Testis (tissue), 3 donors: ENCODE results near the gene EHD4. TPM values are rescaled to one million over a fixed set of nuclear protein-coding genes. Genes with fewer than 3 reads are reported as not detected.
A peak's percentile ranks its signal among the peaks of the same experiment; 100 is the strongest.

ENCODE experiments used
- DNase-seq: peaks from one replicate; pipeline ENCODE4 v3.0.0-alpha.2; 2019
- H3K27ac ChIP-seq, 2 donors: fragments of 200-600 bp; sonication (generic); one replicate each; pipeline ENCODE4 v1.5.1; 2019
- H3K27me3 ChIP-seq: fragments of 200-600 bp; sonication (generic); one replicate; pipeline ENCODE4 v1.5.1; 2019
- H3K36me3 ChIP-seq: fragments of 200-600 bp; sonication (generic); one replicate; pipeline ENCODE4 v1.5.1; 2017; ENCODE audit warnings: low read depth; ENCODE audit errors: missing control alignments
- H3K4me1 ChIP-seq: fragments of 200-600 bp; sonication (generic); one replicate; pipeline ENCODE4 v1.5.1; 2019
- H3K4me3 ChIP-seq, 2 donors: fragments of 200-600 bp; sonication (generic); one replicate each; pipeline ENCODE4 v1.5.1; 2017 to 2019
- H3K9me3 ChIP-seq: fragments of 200-600 bp; sonication (generic); one replicate; pipeline ENCODE4 v1.5.1; 2017
- POLR2A ChIP-seq: fragments of 450-650 bp; IDR thresholded peaks from one replicate; pipeline ENCODE4 v1.6.1; 2017; ENCODE audit warnings: antibody characterized with exemption, mild to moderate bottlenecking, moderate library complexity
- WGBS, 2 donors: methylation state at CpG; one replicate each; pipeline ENCODE4 v1.1.5; 2018; 5-methylcytosine and 5-hydroxymethylcytosine counted together
- intact Hi-C: fragments of 100-400 bp; cut with DNase I; formaldehyde crosslinking; loops from one replicate; pipeline ENCODE4 v1.15.1; 2023; ENCODE audit warnings: low total_unique reads
- polyA plus RNA-seq: library from polyadenylated mRNA; stranded (reverse); fragments of 350-450 nt; fragmentation: Illumina TruSeq; extraction: RNeasy Lipid Tissue Mini Kit (QIAGEN cat#74804); gene quantifications from one replicate; pipeline ENCODE4 v1.2.3, GENCODE V29; 2014; ENCODE audit warnings: low read depth, low replicate concordance; ENCODE audit not compliant: insufficient read depth
- total RNA-seq, 2 donors: library from RNA; depleted of rRNA; stranded (reverse); fragments of >200 nt; gene quantifications; one replicate each; pipeline ENCODE4 v1.2.3, GENCODE V29; 2016
- TF ChIP-seq, protein P1 (sequence below), 3 experiments: fragments of 450-650 bp in 2 of 3; fragments of 200-600 bp in 1 of 3; sonication (generic) in 1 of 3; IDR thresholded peaks; one replicate each; pipeline ENCODE4 v1.5.1; 2016 to 2019; ENCODE audit warnings: antibody characterized with exemption in 3 of 3, mild to moderate bottlenecking in 2 of 3, moderate library complexity in 1 of 3

The EHD4 gene
- total and polyA plus RNA-seq, 3 donors from 2014 or later, result 8.0 to 10.2 (median 9.4) TPM

DNA sequence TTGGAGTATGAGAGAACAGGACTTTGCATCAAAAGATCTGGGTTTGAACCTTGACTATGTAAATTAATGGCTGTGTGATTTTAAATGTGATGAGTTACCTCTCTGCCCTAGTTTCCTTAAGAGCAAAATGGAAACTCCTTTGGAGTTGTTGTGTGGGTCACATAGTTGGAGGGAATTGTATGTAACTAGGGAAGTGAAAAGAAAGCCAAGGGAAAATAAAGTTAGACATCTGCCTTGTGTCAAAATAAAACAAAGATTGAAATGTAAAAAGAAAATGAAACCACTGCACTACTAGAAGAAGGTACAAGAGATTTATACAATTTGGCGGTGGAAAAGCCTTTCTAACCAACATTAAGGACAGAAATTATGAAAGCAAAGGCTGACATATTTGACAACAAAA, 1.7 kb upstream of the EHD4 start:
- TF ChIP-seq POLR2A, result no peak
- TF ChIP-seq, protein P1, sequence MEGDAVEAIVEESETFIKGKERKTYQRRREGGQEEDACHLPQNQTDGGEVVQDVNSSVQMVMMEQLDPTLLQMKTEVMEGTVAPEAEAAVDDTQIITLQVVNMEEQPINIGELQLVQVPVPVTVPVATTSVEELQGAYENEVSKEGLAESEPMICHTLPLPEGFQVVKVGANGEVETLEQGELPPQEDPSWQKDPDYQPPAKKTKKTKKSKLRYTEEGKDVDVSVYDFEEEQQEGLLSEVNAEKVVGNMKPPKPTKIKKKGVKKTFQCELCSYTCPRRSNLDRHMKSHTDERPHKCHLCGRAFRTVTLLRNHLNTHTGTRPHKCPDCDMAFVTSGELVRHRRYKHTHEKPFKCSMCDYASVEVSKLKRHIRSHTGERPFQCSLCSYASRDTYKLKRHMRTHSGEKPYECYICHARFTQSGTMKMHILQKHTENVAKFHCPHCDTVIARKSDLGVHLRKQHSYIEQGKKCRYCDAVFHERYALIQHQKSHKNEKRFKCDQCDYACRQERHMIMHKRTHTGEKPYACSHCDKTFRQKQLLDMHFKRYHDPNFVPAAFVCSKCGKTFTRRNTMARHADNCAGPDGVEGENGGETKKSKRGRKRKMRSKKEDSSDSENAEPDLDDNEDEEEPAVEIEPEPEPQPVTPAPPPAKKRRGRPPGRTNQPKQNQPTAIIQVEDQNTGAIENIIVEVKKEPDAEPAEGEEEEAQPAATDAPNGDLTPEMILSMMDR (IDR thresholded peaks at IDR 0.05), result no peak
- WGBS, 2 donors, result 89 to 96% methylated on average over 1 of the region's 1 CpG
- Histone ChIP-seq H3K4me3 (no peak overlapping the region), H3K36me3 (no peaks in the 10 kb centered on the region), H3K4me1 (peaks cover 6% of the 10 kb centered on the region), H3K27me3 (no peaks in the 10 kb centered on the region), H3K9me3 (no peaks in the 10 kb centered on the region), H3K27ac (no peak overlapping the region)
- intact Hi-C loops, result no loop called here
- no peak for DNase-seq

GRCh38 chr15:41971895-41972252, 483 bp downstream of the EHD4 start:
- Histone ChIP-seq H3K27me3 (no peaks in the 10 kb centered on the region), H3K36me3 (no peaks in the 10 kb centered on the region), H3K4me1 (peaks cover 6% of the 10 kb centered on the region), H3K27ac (peak overlapping the region; percentile 64 to 78), H3K4me3 (peak overlapping the region; percentile 80 to 90), H3K9me3 (no peaks in the 10 kb centered on the region)
- no peak for TF ChIP-seq POLR2A
- TF ChIP-seq, protein P1 (IDR thresholded peaks at IDR 0.05), result no peak
- intact Hi-C loops, result no loop called here
- 0 to 1% methylated on average over 2 to 44 of the region's 46 CpGs for WGBS, 2 donors
- no peak for DNase-seq

DNA sequence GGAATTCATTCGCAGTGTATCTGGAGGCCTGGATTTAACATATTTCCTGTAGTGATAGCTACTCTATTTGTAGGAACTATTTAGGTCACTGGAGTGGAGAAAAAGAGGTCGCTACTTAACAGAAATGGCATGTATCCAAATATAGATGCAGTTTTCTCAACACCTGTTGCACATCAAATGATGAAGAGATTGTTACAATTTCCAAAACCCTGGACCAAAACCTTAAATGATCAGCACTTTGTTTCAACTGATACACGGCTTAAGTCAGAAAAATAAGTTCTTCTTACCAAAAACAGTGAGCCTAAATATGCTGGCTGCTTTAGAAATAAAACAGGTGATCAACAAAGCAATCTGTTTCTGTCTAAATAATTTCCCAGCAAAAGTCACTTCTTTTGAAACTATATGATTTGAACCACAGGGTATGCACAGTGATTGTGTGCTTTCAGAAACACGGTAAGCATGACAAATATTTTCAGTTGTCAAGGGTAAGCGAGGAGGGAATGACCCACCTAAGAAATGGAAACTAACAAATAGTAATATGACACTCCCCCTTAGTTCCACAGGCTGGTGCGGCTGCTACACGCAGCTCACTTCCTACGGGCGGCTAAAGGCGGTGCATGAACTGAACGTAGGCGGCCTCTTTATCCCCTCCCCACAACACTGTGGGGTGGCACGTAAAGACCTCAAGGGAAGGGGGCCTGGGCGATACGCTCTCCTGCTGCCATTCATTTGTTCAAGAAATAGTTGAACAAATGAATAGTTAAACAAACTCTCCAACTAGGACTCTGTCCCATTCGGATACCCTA, 1.1 kb downstream of the EHD4 start:
- TF ChIP-seq, protein P1 (IDR thresholded peaks at IDR 0.05), result no peak
- TF ChIP-seq POLR2A, result no peak
- H3K27ac ChIP-seq, result peak overlapping the region; percentile 64 to 78
- intact Hi-C loops, result no loop called here
- no peaks in the 10 kb centered on the region for H3K36me3 ChIP-seq
- H3K27me3 ChIP-seq, result no peaks in the 10 kb centered on the region
- peak overlapping the region; percentile 80 to 90 for H3K4me3 ChIP-seq
- peak; percentile 62 for DNase-seq
- H3K4me1 ChIP-seq, result peaks cover 6% of the 10 kb centered on the region
- 8 to 10% methylated on average over 9 to 16 of the region's 16 CpGs for WGBS, 2 donors
- no peaks in the 10 kb centered on the region for H3K9me3 ChIP-seq

- Histone ChIP-seq H3K4me3 (no peak overlapping the region), H3K36me3 (no peaks in the 10 kb centered on the region), H3K27ac (no peak overlapping the region), H3K27me3 (no peaks in the 10 kb centered on the region), H3K9me3 (no peaks in the 10 kb centered on the region), H3K4me1 (peaks cover 6% of the 10 kb centered on the region)
- intact Hi-C loops, result no loop called here
- no peak for TF ChIP-seq POLR2A
- TF ChIP-seq, protein P1 (IDR thresholded peaks at IDR 0.05), result no peak
- 77 to 94% methylated on average over 1 of the region's 1 CpG for WGBS, 2 donors
- no peak for DNase-seq
Observed at GRCh38 chr15:41970456-41970855, 1.9 kb downstream of the EHD4 start.
